ENCODE results near the gene ITPK1. TPM values are rescaled to one million over a fixed set of nuclear protein-coding genes. Genes with fewer than 3 reads are reported as not detected.

Gene ITPK1
- polyA plus RNA-seq, 2 of the 4 experiments (the other 2 are of a cell fraction), result 46.2 to 47.0 TPM

DNA sequence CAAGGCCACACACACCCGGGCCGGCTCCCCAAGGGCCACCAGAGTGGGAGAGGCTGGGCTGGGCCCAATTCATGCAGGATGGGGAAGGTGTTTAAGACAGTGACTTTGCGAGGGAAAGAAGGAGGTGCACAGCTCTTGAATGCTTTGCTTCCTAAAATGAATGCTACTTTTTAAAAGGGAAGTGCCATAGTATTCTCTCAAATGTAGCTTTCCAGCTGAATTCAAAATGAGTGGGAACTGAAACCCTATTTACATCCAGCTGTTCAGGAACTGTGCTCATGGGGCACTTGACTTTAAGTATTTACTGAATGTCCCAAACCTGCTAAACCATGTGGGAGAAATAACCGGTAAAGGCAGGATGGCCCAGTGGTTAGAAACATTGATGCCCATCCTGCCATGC is 7.6 kb downstream of the ITPK1 start:
- Histone ChIP-seq H3K4me2 (no peak overlapping the region), H3K27ac (no peak overlapping the region), H3K4me3 (no peak overlapping the region), H3K9me3 (no peaks in the 10 kb centered on the region), H3K4me1 (peaks cover 20% of the 10 kb centered on the region)
- POLR2A ChIA-PET, result no interaction called here
- TF ChIP-seq, protein P1, sequence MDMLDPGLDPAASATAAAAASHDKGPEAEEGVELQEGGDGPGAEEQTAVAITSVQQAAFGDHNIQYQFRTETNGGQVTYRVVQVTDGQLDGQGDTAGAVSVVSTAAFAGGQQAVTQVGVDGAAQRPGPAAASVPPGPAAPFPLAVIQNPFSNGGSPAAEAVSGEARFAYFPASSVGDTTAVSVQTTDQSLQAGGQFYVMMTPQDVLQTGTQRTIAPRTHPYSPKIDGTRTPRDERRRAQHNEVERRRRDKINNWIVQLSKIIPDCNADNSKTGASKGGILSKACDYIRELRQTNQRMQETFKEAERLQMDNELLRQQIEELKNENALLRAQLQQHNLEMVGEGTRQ (IDR thresholded peaks at IDR 0.05), result no peak
- TF ChIP-seq HOXA7 (CRISPR knock-in tag; IDR thresholded peaks at IDR 0.05) (no peak), KDM5A (IDR thresholded peaks at IDR 0.05) (no peak), FOSL2 (IDR thresholded peaks at IDR 0.05) (no peak), FOSL2 (CRISPR knock-in tag; IDR thresholded peaks at IDR 0.05) (no peak), CHD2 (IDR thresholded peaks at IDR 0.05; ENCODE audit: low read length, partially characterized antibody) (no peak), EP300 (IDR thresholded peaks at IDR 0.05) (no peak), PHF8 (IDR thresholded peaks at IDR 0.05; ENCODE audit: borderline replicate concordance, low read depth) (no peak), ESRRA (IDR thresholded peaks at IDR 0.05; ENCODE audit: borderline replicate concordance, low read length) (no peak), RFX5 (IDR thresholded peaks at IDR 0.05) (no peak), ZC3H11A (IDR thresholded peaks at IDR 0.05) (no peak)
- TF ChIP-seq, protein P2, sequence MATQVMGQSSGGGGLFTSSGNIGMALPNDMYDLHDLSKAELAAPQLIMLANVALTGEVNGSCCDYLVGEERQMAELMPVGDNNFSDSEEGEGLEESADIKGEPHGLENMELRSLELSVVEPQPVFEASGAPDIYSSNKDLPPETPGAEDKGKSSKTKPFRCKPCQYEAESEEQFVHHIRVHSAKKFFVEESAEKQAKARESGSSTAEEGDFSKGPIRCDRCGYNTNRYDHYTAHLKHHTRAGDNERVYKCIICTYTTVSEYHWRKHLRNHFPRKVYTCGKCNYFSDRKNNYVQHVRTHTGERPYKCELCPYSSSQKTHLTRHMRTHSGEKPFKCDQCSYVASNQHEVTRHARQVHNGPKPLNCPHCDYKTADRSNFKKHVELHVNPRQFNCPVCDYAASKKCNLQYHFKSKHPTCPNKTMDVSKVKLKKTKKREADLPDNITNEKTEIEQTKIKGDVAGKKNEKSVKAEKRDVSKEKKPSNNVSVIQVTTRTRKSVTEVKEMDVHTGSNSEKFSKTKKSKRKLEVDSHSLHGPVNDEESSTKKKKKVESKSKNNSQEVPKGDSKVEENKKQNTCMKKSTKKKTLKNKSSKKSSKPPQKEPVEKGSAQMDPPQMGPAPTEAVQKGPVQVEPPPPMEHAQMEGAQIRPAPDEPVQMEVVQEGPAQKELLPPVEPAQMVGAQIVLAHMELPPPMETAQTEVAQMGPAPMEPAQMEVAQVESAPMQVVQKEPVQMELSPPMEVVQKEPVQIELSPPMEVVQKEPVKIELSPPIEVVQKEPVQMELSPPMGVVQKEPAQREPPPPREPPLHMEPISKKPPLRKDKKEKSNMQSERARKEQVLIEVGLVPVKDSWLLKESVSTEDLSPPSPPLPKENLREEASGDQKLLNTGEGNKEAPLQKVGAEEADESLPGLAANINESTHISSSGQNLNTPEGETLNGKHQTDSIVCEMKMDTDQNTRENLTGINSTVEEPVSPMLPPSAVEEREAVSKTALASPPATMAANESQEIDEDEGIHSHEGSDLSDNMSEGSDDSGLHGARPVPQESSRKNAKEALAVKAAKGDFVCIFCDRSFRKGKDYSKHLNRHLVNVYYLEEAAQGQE (IDR thresholded peaks at IDR 0.05), result no peak
- TF ChIP-seq, protein P3, sequence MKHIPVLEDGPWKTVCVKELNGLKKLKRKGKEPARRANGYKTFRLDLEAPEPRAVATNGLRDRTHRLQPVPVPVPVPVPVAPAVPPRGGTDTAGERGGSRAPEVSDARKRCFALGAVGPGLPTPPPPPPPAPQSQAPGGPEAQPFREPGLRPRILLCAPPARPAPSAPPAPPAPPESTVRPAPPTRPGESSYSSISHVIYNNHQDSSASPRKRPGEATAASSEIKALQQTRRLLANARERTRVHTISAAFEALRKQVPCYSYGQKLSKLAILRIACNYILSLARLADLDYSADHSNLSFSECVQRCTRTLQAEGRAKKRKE (CRISPR knock-in tag; IDR thresholded peaks at IDR 0.05; ENCODE audit: low read depth), result no peak
- DNase-seq (ENCODE audit: low read depth in 1 of 2, low spot score in 1 of 2) (no peak), ATAC-seq (no peak), FAIRE-seq (no peak)
- WGBS (ENCODE audit: missing lambda C conversion rate), result 89% methylated on average over 4 of the region's 4 CpGs
- CTCF ChIA-PET, result interaction anchor here (1.2 to 17.9 kb wide), 6 partner anchors 8 to 157 kb away, joined by 3 to 371 read pairs (median 4); partner anchors contain the start of genes GON7 and UBR7

DNA sequence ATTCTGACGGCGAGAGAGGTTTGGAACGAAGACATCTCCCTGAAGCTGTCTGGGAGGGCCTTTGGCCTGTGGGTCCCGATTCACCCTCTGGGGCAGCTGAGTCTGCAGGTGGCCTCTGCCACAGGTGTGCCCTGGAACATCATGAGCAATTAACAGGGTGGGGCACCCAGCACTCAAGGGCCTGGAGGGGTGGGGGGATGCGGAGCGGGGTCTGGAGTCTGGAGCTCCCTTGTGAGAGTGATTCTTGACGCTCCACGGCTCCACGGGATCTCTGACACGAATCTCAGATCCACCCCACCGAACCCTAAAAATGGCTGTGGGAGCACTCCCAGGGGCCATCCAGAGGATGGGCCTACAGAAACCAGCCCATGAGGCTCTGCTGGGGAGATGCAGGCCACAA is 8.3 kb downstream of the ITPK1 start:
- ChIA-PET POLR2A (no interaction called here), CTCF (interaction anchor here (0.9 to 17.9 kb wide), 7 partner anchors 7 to 425 kb away, joined by 3 to 371 read pairs (median 5); partner anchors contain the start of genes GON7, ITPK1 and UBR7)
- ATAC-seq (no peak), DNase-seq (ENCODE audit: low read depth in 1 of 2, low spot score in 1 of 2) (no peak), FAIRE-seq (no peak)
- Histone ChIP-seq H3K4me1 (peaks cover 18% of the 10 kb centered on the region), H3K9me3 (no peaks in the 10 kb centered on the region), H3K27ac (no peak overlapping the region), H3K4me3 (no peak overlapping the region), H3K4me2 (no peak overlapping the region)
- 92% methylated on average over 8 of the region's 11 CpGs for WGBS (ENCODE audit: missing lambda C conversion rate)
- TF ChIP-seq, protein P4, sequence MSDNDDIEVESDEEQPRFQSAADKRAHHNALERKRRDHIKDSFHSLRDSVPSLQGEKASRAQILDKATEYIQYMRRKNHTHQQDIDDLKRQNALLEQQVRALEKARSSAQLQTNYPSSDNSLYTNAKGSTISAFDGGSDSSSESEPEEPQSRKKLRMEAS (IDR thresholded peaks at IDR 0.05), result no peak
- TF ChIP-seq ESRRA (IDR thresholded peaks at IDR 0.05; ENCODE audit: borderline replicate concordance, low read length) (no peak), TFCP2L1 (CRISPR knock-in tag; IDR thresholded peaks at IDR 0.05) (no peak), BHLHE40 (IDR thresholded peaks at IDR 0.05; ENCODE audit: low read depth, low read length) (no peak), POLR2AphosphoS2 (conservative IDR thresholded peaks at IDR 0.05; ENCODE audit: low read length) (no peak), RAD21 (conservative IDR thresholded peaks at IDR 0.05 in 1 of 2, IDR thresholded peaks at IDR 0.05 in 1 of 2) (no peak)
- TF ChIP-seq, protein P5, sequence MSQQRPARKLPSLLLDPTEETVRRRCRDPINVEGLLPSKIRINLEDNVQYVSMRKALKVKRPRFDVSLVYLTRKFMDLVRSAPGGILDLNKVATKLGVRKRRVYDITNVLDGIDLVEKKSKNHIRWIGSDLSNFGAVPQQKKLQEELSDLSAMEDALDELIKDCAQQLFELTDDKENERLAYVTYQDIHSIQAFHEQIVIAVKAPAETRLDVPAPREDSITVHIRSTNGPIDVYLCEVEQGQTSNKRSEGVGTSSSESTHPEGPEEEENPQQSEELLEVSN (IDR thresholded peaks at IDR 0.05; ENCODE audit: borderline replicate concordance, low read depth), result no peak
- TF ChIP-seq, protein P2 (IDR thresholded peaks at IDR 0.05), result no peak
- TF ChIP-seq, protein P6, sequence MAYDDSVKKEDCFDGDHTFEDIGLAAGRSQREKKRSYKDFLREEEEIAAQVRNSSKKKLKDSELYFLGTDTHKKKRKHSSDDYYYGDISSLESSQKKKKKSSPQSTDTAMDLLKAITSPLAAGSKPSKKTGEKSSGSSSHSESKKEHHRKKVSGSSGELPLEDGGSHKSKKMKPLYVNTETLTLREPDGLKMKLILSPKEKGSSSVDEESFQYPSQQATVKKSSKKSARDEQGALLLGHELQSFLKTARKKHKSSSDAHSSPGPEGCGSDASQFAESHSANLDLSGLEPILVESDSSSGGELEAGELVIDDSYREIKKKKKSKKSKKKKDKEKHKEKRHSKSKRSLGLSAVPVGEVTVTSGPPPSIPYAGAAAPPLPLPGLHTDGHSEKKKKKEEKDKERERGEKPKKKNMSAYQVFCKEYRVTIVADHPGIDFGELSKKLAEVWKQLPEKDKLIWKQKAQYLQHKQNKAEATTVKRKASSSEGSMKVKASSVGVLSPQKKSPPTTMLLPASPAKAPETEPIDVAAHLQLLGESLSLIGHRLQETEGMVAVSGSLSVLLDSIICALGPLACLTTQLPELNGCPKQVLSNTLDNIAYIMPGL (CRISPR knock-in tag; IDR thresholded peaks at IDR 0.05; ENCODE audit: borderline replicate concordance), result no peak
- TF ChIP-seq, protein P7, sequence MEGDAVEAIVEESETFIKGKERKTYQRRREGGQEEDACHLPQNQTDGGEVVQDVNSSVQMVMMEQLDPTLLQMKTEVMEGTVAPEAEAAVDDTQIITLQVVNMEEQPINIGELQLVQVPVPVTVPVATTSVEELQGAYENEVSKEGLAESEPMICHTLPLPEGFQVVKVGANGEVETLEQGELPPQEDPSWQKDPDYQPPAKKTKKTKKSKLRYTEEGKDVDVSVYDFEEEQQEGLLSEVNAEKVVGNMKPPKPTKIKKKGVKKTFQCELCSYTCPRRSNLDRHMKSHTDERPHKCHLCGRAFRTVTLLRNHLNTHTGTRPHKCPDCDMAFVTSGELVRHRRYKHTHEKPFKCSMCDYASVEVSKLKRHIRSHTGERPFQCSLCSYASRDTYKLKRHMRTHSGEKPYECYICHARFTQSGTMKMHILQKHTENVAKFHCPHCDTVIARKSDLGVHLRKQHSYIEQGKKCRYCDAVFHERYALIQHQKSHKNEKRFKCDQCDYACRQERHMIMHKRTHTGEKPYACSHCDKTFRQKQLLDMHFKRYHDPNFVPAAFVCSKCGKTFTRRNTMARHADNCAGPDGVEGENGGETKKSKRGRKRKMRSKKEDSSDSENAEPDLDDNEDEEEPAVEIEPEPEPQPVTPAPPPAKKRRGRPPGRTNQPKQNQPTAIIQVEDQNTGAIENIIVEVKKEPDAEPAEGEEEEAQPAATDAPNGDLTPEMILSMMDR (IDR thresholded peaks at IDR 0.05), result no peak
- TF ChIP-seq, protein P8, sequence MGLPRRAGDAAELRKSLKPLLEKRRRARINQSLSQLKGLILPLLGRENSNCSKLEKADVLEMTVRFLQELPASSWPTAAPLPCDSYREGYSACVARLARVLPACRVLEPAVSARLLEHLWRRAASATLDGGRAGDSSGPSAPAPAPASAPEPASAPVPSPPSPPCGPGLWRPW (IDR thresholded peaks at IDR 0.05), result no peak
